Hepatic stellate cell (primary cell): ENCODE measurements around the gene ALPG.
"Not testable (repeated sequence)": the region's sequence is repeated elsewhere in the genome, so short reads cannot be mapped to it uniquely, and the experiment has no call there.

Experiments
- DNase-seq: peaks from one replicate; pipeline ENCODE4 v3.0.0; 2011; ENCODE audit warnings: low spot score

The ALPG gene

GRCh38 chr2:232441922-232442321 is 35.3 kb downstream of the ALPG start:
- DNase-seq, result not testable (repeated sequence)

- DNase-seq, result not testable (repeated sequence)
Observed at GRCh38 chr2:232442431-232442830, 35.8 kb downstream of the ALPG start.

DNA sequence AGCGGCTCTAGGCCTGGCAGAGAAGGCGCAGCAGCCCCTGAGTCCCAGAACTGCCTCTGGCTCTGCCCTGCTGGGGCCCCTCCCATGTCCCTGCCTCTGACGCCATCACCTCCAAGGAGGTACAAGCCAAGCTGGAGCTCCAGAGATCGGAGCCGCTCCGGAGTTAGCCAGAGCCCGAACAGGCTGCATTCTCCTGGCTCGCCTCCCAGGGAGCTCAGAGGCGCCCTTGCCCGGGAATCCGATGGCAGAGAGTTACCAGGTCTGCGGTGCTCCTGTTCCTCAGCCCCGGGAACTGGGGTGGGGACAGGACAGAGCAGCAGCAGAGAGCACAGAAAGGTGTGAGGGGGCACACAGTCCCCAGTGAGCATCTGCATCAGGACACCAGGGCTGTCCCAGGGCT is 36.4 kb downstream of the ALPG start:
- DNase-seq, result not testable (repeated sequence)

DNA sequence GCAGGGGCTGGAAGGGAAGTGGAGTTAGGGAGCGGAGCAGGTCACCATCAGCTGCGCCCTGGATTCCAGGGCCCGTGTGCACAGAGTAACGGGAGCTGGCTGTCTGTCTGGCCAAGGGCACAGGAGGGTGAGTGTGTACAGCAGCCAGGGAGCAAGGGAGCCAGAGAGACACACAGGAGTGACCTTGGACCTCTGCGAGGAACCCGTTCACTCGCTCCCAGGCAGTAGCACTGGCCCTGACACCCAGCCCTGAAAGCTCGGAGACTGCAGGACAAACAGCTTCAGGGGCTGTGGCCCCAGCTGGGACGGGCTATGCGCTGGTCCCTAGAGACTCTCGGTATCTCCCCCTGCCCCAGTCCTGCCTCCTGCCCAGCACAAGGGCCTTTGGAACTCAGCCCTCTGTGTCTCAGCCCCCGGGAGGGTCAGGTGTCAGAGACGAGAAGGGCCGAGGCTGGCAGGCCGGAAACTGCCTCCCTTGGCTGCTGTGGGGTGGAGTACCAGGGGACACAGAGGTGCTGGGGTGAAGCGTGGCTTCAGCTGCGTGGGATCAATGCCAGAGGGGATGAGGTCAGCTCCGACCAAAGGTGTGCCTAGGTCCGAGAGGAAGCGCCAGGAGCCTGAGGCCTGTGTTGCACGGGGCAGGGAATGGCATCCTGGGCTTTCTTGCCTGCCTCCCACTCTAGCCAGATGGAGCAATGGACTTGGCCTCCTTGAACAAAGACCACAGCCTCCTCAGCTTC is 37.2 kb downstream of the ALPG start:
- not testable (repeated sequence) for DNase-seq

- peak; percentile 78 for DNase-seq
Observed at GRCh38 chr2:232444409-232445148, 37.9 kb downstream of the ALPG start.

GRCh38 chr2:232445149-232445885 is 38.7 kb downstream of the ALPG start:
- DNase-seq, result not testable (repeated sequence)

- not testable (repeated sequence) for DNase-seq
Observed at GRCh38 chr2:232446266-232446777, 39.7 kb downstream of the ALPG start.

DNA sequence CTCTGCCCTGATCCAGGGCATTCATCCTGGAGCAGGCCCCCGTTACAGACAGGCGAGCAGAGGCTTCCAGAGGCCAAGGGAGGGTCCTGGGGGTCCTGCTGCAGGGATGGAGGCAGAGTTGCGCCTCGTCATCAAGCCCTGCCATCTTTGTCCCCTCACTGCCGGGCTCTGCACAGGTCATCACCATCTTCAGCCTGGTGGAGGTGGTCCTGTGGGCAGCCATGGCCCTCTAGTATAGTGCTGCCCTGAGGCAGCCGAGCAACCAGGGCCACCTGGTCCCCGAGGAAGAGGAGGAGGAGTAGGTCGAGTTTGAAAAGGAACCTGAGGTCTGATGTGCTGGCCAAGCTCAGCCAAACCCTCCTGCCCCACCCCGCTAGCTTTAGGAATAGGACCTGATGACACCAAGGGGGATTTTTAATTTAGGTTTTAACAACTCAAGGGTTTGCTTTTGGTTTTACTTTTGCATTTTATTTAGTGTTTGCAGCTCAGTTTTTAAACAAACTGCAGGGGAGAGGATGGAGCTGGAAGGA is 40.5 kb downstream of the ALPG start:
- no peak for DNase-seq

DNA sequence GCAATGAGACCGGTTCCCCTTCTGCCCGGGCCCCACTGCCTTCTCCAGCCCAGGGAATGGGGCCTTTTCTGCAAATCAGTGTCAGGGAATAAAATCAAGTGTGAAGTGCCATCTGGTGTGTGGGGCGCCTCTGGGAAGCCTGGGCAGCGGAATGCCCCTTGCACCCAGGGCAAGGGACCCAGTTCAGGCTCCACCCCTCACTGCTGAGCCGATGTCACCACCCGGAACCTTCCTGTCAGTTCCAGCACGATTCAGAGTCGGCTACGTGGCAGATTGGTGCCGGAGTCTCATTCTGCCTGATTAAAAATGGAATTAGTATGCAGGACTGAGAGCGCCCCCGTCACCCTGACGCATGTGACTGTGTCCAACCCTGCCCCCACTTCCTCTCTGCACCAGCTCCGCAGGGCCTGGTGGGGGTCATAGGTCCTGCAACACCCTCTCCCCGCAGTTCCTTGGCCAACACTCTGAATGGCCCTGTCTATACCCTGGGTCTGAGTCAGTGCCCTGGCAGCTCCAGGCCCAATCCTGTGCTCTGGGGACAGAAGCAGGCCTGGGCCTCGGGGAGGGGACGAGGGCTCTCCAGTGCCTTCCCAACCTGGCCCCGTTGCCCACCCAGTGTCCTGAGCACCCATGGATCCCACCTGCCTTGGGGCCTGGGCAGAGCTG is 41.1 kb downstream of the ALPG start:
- no peak for DNase-seq

DNA sequence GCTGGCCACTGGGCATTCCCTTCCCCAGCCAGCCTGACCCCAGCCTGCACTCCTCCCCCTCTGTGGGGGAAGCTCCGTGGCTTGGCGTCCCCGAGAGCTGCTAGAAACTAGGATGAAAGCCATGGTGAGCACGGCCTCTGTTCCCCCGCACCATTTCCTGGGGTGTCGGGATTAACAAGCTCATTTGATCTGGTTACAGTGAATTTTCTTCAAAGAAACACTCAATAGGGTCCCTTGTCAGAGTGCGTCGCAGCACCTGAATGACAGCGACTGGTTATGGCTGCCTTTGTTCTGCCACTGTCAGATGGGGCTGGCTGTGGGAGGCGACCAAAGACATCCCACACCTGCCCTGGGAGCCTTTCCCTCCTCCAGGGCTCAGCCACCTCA is 41.7 kb downstream of the ALPG start:
- no peak for DNase-seq

- no peak for DNase-seq
Observed at GRCh38 chr2:232449964-232450363, 43.3 kb downstream of the ALPG start.

GRCh38 chr2:232451645-232452044 is 45.0 kb downstream of the ALPG start:
- DNase-seq, result not testable (repeated sequence)

GRCh38 chr2:232454630-232455029 is 48.0 kb downstream of the ALPG start:
- no peak for DNase-seq

DNA sequence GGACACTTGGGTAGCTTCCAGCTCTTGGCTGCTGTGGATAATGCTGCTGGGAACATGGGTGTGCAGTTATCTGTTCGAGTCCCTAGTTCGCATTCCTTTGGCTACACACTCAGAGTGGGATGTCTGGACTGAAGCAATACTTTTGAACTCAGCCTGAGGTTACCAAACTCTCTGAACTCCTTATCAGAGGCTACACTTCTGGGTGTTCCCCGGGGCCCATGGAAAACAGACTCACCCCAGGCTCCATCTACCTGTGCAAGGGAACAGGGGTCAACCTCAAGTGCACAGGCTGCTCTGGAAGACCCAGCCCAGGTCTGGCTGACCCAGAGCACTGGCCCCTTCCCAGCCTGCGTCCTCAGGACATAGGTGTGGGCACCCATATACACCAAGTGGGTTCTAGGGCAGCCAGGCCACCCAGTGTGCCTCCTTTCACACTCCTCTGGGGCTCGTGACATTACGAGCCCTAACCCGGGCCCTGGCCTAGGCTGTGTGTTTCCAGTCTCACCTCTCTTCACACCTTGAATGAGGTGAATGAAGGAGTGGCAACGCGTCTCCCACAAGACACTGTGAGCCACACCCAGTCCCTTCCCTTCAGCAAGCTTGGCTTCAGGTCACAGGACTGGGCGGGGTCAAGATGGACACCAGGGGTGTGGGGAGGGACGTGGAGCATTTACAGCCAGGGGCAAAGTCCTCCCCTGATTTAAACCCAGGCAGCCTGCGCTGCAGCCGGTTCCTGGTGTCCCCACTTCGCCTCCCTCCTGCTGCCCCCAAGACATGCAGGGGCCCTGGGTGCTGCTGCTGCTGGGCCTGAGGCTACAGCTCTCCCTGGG is 49.0 kb downstream of the ALPG start, which contains the start of gene ALPI:
ALPI (plus strand) TSS at position 728 of the 830 bp plus-strand sequence; CDS start at position 775, 47 bp downstream.
- no peak for DNase-seq

- no peak for DNase-seq
Observed at GRCh38 chr2:232456296-232457120, 49.9 kb downstream of the ALPG start.

- no peak for DNase-seq
Observed at GRCh38 chr2:232457121-232458011, 50.7 kb downstream of the ALPG start.

DNA sequence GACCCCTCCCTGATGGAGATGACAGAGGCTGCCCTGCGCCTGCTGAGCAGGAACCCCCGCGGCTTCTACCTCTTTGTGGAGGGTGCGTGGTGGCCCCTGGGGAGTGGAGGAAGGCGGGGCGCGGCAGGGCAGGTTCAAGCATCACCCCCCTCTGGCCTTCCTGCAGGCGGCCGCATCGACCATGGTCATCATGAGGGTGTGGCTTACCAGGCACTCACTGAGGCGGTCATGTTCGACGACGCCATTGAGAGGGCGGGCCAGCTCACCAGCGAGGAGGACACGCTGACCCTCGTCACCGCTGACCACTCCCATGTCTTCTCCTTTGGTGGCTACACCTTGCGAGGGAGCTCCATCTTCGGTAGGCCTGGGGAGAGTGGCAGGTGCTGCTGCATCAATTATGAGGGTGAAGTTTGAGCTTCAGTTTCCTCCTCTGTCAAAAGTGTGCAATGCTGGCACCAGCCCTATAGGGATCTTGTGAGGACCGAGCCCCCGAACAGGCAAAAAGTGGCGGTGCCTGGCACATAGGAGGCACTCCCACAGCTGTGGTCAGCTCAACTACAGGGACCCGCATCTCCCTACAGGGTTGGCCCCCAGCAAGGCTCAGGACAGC is 51.5 kb downstream of the ALPG start:
- DNase-seq, result no peak
